ENCODE data around the gene ODAD2.
A peak's percentile ranks its signal among the peaks of the same experiment; 100 is the strongest.
"Not testable (repeated sequence)": the region's sequence is repeated elsewhere in the genome, so short reads cannot be mapped to it uniquely, and the experiment has no call there.

ODAD2 gene

DNA sequence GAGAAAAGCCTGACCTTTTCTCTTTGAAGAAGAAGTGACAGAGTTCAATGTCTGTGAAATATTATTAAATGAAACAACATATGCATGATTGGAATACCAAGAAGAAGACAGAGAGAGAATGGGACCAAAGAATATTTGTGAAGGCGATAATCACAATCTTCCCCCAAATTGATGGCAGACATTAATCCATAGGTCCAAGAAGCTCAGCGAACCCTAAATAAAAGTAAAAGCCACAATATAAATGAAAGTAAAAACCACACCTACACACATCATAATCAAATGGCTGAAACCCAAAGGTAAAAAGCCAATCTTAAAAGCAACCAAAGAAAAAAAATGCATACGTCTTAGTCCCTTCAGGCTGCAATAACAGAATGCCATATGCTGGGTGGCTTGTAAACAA is 84.0 kb downstream of the ODAD2 start:
- DNase-seq: no peak
- no peaks in the 10 kb centered on the region for H3K36me3 Mint-ChIP-seq (ENCODE audit: low read depth)
- no peaks in the 10 kb centered on the region for H3K4me1 Mint-ChIP-seq
- peaks cover 13% of the 10 kb centered on the region for H3K27me3 Mint-ChIP-seq
- H3K27ac Mint-ChIP-seq: no peak overlapping the region
- no peak for ATAC-seq
- H3K9me3 Mint-ChIP-seq: no peaks in the 10 kb centered on the region
- no peak overlapping the region for H3K4me3 Mint-ChIP-seq

DNA sequence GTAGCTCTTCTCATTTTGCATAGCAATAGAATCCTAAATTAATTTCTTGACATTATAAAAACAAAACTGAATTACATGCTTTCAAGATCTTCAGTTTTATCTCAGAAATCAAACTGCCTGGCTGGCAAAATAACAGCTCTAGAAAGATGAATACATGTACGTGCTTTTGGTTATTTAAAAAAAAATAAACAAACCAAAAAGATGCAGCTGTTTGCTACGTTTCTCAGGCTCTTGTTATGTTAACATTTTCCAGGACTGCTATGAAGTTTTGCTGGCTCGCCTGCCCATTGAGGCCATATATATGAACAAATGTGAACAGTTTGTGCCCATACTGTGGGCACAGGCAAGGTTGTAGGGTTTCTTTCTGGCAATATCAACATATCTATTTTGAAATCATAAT is 86.6 kb downstream of the ODAD2 start:
- H3K4me3 Mint-ChIP-seq: no peak overlapping the region
- H3K27me3 Mint-ChIP-seq: peaks cover 13% of the 10 kb centered on the region
- ATAC-seq: no peak
- no peaks in the 10 kb centered on the region for H3K4me1 Mint-ChIP-seq
- no peaks in the 10 kb centered on the region for H3K36me3 Mint-ChIP-seq (ENCODE audit: low read depth)
- DNase-seq: no peak
- H3K27ac Mint-ChIP-seq: no peak overlapping the region
- H3K9me3 Mint-ChIP-seq: no peaks in the 10 kb centered on the region

DNA sequence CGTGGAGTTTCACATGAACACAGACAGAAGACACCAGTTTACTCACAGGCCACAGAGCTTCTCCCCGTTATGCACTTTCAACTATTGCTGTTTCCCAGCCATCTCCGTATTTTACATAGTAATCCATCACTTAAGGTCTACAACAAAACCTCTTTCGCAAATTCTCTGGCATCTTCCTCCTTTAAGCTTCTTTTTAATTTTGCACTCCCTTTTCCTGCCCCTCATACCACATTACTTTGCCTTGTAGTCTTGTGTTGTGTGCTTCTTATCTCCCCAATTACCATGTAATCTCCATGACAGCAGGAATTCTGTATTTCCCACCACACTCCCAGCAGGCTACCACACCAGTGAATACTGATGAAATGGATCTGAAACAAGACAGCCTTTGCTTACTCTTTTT is 87.3 kb downstream of the ODAD2 start:
- no peaks in the 10 kb centered on the region for H3K4me1 Mint-ChIP-seq
- ATAC-seq (no peak), DNase-seq (no peak)
- no peaks in the 10 kb centered on the region for H3K36me3 Mint-ChIP-seq (ENCODE audit: low read depth)
- no peak overlapping the region for H3K27ac Mint-ChIP-seq
- no peaks in the 10 kb centered on the region for H3K9me3 Mint-ChIP-seq
- no peak overlapping the region for H3K4me3 Mint-ChIP-seq
- peaks cover 13% of the 10 kb centered on the region for H3K27me3 Mint-ChIP-seq

DNA sequence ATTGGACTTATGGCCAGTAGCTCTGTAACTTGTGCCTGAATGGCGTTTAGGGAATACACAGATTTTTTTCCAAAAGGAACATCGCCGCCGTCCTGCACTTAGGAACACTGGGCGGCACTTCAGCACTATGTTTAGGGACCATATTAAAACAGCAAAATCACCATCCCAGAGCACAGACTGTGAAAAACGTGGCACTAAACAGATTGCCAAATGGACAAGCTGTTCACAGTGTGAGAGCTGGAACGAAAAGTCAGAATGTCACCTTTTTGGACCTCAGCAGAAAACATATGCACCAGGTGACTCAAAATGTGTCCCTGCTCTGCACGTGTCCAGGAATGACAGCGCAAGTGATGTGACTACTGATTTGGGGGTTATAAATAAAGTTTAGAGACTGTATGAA is 87.9 kb downstream of the ODAD2 start:
- Mint-ChIP-seq H3K4me3 (no peak overlapping the region), H3K9me3 (no peaks in the 10 kb centered on the region), H3K4me1 (no peaks in the 10 kb centered on the region), H3K36me3 (ENCODE audit: low read depth) (no peaks in the 10 kb centered on the region), H3K27me3 (peaks cover 12% of the 10 kb centered on the region), H3K27ac (no peak overlapping the region)
- ATAC-seq: no peak
- no peak for DNase-seq

DNA sequence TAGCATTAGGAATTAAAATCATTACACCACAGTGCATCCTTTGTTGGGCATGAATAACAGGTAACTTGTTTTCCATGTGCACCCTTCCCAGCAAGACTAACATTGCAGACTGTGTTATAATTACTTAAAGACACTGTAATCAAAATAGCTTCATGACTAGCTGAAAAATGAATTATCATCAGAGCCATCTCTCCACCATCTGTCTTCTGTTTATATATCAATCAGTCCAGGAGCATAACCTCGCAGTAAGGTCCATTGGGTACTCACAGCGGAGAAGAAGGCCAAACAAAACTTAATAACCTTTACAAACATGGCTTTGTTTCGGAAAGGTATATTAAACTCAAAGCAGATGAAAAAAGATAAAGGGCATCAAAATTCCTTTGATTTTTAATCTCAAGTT is 90.6 kb downstream of the ODAD2 start:
- H3K27me3 Mint-ChIP-seq: peaks cover 1% of the 10 kb centered on the region
- no peaks in the 10 kb centered on the region for H3K4me1 Mint-ChIP-seq
- H3K27ac Mint-ChIP-seq: no peak overlapping the region
- DNase-seq (no peak), ATAC-seq (no peak)
- peaks cover 9% of the 10 kb centered on the region for H3K9me3 Mint-ChIP-seq
- H3K36me3 Mint-ChIP-seq (ENCODE audit: low read depth): no peaks in the 10 kb centered on the region
- H3K4me3 Mint-ChIP-seq: no peak overlapping the region

DNA sequence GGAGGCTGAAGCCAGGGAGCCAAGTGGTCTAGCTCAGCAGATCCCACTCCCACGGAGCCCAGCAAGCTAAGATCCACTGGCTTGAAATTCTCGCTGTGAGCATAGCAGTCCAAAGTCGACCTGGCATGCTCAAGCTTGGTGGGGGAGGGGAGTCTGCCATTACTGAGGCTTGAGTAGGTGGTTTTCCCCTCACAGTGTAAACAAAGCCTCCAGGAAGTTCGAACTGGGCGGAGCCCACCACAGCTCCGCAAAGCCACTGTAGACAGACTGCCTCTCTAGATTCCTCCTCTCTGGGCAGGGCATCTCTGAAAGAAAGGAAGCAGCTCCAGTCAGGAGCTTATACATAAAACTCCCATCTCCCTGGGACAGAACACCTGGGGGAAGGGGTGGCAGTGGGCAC is 99.4 kb downstream of the ODAD2 start:
- not testable (repeated sequence) for H3K27ac Mint-ChIP-seq; H3K4me3 Mint-ChIP-seq; ATAC-seq; H3K4me1 Mint-ChIP-seq; DNase-seq; H3K27me3 Mint-ChIP-seq; H3K36me3 Mint-ChIP-seq (ENCODE audit: low read depth)
- H3K9me3 Mint-ChIP-seq: peaks cover 18% of the 10 kb centered on the region

DNA sequence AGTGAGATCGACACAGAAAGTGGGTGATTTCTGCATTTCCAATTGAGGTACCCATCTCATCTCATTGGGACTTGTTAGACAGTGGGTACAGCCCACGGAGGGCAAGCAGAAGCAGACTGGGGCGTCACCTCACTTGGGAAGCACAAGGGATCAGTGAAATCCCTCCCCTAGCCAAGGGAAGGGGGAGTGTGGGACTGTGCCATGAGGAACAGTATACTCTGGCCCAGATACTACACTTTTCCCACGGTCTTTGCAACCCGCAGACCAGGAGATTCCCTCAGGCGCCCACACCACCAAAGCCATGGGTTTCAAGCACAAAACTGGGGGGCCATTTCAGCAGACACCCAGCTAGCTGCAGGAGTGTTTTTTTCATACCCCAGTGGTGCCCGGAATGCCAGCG is 99.8 kb downstream of the ODAD2 start:
- ATAC-seq (no peak), DNase-seq (no peak)
- Mint-ChIP-seq H3K36me3 (ENCODE audit: low read depth) (no peaks in the 10 kb centered on the region), H3K9me3 (peaks cover 17% of the 10 kb centered on the region), H3K27me3 (no peaks in the 10 kb centered on the region), H3K27ac (no peak overlapping the region), H3K4me3 (no peak overlapping the region), H3K4me1 (peaks cover 3% of the 10 kb centered on the region)

DNA sequence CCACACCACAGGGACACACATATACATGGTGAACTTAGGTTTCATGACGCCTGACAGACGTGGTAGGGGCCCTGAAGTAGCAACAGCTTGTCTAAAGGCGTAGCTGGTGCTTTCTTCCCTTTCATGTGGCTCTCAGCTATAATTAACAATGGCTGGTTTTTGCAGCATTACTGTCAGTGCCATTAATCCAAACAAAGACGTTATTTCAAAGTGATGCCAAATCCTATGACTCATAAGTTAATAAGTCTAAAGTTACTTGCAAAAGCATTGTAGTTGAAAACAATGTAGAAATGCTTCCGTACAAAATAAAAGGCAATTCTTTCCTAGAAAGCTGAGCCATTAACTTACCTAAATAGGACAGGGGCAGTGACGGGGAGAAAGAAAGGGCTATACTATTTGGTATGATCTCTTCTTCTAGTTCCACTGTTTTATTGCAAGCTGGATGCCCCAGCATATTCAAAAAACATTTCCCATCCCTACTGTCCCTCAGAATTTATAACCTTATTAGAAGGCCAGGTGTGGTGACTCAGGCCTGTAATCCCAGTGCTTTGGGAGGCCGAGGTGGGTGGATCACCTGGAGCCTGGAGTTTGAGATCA is 105.4 kb downstream of the ODAD2 start:
- Mint-ChIP-seq H3K27me3 (no peaks in the 10 kb centered on the region), H3K4me3 (no peak overlapping the region), H3K4me1 (no peaks in the 10 kb centered on the region), H3K36me3 (ENCODE audit: low read depth) (no peaks in the 10 kb centered on the region), H3K27ac (no peak overlapping the region), H3K9me3 (no peaks in the 10 kb centered on the region)
- DNase-seq (no peak), ATAC-seq (no peak)

DNA sequence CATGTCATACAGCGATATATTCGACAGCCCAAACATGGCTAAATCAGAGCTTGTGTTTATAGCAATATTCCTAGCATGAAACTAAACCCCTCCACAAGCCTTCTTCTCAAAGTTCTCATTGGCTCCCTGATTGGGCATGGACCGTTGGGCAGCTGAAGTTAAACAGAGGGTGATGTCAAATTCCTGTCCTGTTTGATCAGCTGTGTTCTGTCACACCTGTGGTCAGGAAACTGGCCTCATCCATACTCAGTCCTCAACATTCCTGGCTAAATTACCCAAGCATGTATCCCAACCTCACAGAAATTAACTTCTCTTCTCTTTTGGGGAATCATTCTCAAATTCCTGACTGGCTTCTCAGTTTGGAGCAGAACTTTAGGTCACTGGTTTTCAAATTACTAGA is 107.9 kb downstream of the ODAD2 start:
- Mint-ChIP-seq H3K27me3 (no peaks in the 10 kb centered on the region), H3K4me3 (no peak overlapping the region), H3K36me3 (ENCODE audit: low read depth) (no peaks in the 10 kb centered on the region), H3K27ac (no peak overlapping the region), H3K4me1 (no peaks in the 10 kb centered on the region), H3K9me3 (peaks cover 6% of the 10 kb centered on the region)
- ATAC-seq (no peak), DNase-seq (no peak)

DNA sequence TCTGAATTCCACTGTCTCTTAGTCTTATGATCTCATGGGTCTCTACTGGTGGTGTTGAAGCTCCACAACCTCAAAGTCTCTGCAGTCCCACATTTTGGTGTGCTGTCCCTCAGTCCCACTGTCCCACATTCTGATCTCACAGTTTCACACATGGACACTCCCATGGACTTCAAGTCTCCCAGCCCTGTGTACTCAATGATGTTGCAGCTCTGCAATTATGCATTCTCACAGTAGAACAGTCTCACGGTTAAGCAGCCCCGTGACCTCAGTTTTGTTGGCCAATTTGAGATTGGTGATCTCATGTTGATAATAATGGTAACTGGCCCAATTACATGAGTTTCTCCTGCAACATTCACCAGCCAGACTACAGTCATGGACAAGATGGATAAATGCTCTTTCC is 109.4 kb downstream of the ODAD2 start:
- ATAC-seq: no peak
- Mint-ChIP-seq H3K36me3 (ENCODE audit: low read depth) (peaks cover 4% of the 10 kb centered on the region), H3K27ac (no peak overlapping the region), H3K4me1 (peaks cover 1% of the 10 kb centered on the region), H3K4me3 (no peak overlapping the region), H3K27me3 (no peaks in the 10 kb centered on the region), H3K9me3 (peaks cover 8% of the 10 kb centered on the region)
- DNase-seq: no peak

DNA sequence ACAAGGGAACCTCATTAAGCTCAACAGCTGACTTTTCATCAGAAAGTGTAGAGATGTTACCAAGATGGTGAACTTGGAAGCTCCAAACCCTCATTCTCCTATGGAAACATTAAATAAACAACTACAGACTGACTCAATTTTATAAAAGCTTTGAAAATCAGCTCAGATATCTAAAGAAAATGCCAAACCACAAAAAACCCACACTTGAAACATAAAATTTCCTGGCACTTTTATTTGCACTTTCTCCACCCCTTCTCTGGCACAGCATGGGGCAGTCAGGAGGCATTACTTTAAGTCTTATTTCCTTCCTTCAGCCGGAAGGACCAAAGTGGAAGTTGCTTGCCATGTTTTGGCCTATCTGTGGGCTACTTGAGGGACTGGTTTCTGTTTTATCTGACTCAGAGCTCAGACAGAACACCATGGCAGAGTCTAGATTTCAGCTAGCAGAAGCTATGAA is 114.7 kb downstream of the ODAD2 start:
- peaks cover 9% of the 10 kb centered on the region for H3K4me1 Mint-ChIP-seq
- DNase-seq (no peak), ATAC-seq (peak; percentile 71)
- peaks cover 13% of the 10 kb centered on the region for H3K9me3 Mint-ChIP-seq
- peaks cover 5% of the 10 kb centered on the region for H3K36me3 Mint-ChIP-seq (ENCODE audit: low read depth)
- H3K4me3 Mint-ChIP-seq: no peak overlapping the region
- H3K27ac Mint-ChIP-seq: no peak overlapping the region
- no peaks in the 10 kb centered on the region for H3K27me3 Mint-ChIP-seq

DNA sequence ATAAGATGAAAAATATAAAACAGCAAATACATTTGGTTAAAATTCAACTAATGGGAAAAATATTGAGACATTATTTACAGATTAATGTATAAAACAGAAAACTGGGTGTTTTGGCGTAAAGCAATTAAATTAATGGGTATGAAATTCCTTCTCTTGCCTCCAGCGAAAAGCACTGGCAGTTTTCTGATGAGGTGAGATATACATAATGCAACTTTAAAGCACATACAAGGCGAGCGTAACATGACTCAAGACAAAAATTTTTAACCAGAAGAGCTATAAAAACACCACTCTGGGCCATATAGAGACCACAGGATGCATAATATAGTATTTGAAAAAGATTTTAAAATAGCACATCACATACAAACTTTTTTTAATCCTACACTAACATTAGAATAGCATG is 120.6 kb downstream of the ODAD2 start:
- H3K27ac Mint-ChIP-seq: no peak overlapping the region
- H3K27me3 Mint-ChIP-seq: no peaks in the 10 kb centered on the region

DNA sequence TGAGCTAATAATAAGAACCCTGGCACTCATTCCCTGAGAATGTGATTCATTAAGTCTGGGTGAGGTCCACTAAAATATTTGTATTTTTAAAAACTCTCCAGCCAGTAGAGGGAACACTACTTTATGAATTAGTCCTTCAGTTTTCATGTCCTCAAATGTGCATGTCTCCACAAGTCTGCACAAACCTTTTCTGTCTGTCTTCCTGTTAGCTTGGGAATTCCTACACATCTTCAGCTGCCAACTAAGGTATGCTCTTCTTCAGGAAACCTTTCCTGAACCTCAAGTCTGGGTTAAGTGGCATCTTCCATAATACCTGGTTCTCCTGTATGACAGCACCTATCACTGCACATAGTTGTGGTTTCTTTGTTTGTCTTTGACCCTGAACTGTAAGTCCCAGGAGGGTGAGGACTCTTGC is 133.7 kb downstream of the ODAD2 start:
- Mint-ChIP-seq H3K9me3 (no peaks in the 10 kb centered on the region), H3K4me3 (no peak overlapping the region), H3K36me3 (ENCODE audit: low read depth) (no peaks in the 10 kb centered on the region), H3K27ac (no peak overlapping the region), H3K4me1 (no peaks in the 10 kb centered on the region), H3K27me3 (peaks cover 9% of the 10 kb centered on the region)
- DNase-seq (no peak), ATAC-seq (no peak)

More for the DNA sequence above, 120.6 kb downstream of the ODAD2 start:
- Mint-ChIP-seq H3K36me3 (ENCODE audit: low read depth) (no peaks in the 10 kb centered on the region), H3K9me3 (peaks cover 5% of the 10 kb centered on the region), H3K4me3 (no peak overlapping the region), H3K4me1 (no peaks in the 10 kb centered on the region)
- DNase-seq (no peak), ATAC-seq (no peak)

DNA sequence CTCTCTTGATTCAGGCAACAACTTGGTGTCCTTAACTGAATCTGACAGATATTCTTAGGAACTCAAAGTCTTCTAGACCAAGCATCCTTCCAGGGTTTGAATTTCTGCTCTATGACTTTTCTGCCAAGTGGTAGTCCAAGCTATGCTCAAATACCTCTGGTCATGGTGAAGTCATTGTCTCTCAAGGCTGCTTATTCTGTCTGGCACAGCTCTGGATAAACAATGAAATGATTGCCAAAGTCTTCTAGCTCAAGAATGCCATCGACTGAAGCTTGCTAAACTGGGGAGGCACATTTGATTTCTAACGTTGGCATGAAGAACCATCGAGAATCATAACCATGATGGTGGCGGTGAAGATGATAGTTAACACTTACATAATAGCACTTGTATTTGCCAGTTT is 137.1 kb downstream of the ODAD2 start:
- H3K9me3 Mint-ChIP-seq: no peaks in the 10 kb centered on the region
- H3K36me3 Mint-ChIP-seq (ENCODE audit: low read depth): no peaks in the 10 kb centered on the region
- ATAC-seq (no peak), DNase-seq (no peak)
- H3K27ac Mint-ChIP-seq: no peak overlapping the region
- peaks cover 9% of the 10 kb centered on the region for H3K27me3 Mint-ChIP-seq
- H3K4me1 Mint-ChIP-seq: no peaks in the 10 kb centered on the region
- no peak overlapping the region for H3K4me3 Mint-ChIP-seq

DNA sequence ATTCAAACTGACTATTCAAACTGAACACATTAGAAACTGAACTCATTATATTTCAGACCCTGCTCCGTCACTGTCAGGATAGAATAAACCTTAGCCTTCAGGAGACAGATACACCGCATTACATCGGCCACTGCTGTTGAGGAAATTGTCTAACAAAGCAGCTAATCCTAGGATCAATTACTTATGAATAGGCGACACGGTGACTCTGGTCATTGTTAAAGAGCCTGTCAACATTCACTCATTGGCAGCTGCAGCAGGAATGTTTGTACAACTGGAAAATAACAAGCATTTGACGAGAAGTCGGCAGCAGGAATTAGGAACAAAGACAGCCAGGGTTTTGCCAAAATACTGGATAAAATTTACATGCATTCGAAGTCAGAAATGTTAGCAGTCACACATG is 141.3 kb downstream of the ODAD2 start:
- DNase-seq (no peak), ATAC-seq (no peak)
- Mint-ChIP-seq H3K4me1 (no peaks in the 10 kb centered on the region), H3K36me3 (ENCODE audit: low read depth) (no peaks in the 10 kb centered on the region), H3K27ac (no peak overlapping the region), H3K27me3 (no peaks in the 10 kb centered on the region), H3K9me3 (no peaks in the 10 kb centered on the region), H3K4me3 (no peak overlapping the region)

DNA sequence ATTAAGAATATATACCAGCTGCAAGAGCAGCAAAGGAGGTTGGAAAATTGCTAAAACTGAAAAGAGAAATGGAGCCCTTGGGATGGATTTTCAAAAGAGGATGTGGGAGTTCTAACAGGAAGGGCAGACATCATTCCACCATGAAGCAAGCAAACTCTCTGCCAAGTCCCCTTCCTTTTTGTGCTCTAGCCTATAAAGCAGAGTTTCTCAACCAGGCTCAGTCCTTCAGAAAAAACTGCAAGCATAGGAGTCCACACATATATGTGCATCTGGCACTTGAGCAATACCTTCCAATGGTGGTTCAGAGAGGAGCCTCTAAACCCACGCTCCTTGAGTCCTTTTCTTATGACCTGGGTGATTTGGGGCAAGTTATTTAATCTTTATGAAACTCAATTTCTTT is 154.7 kb downstream of the ODAD2 start:
- Mint-ChIP-seq H3K27me3 (peaks cover 7% of the 10 kb centered on the region), H3K36me3 (ENCODE audit: low read depth) (no peaks in the 10 kb centered on the region), H3K9me3 (peaks cover 5% of the 10 kb centered on the region), H3K27ac (no peak overlapping the region), H3K4me3 (no peak overlapping the region), H3K4me1 (no peaks in the 10 kb centered on the region)
- ATAC-seq: no peak
- DNase-seq: no peak
